HG03159 (cell line): ENCODE results near the gene PCNX2.

Experiments
- ATAC-seq: cut with Tn5 transposase; IDR thresholded peaks from one replicate; pipeline ENCODE4 v1.9.1; 2021; ENCODE audit warnings: mild to moderate bottlenecking, moderate library complexity; ENCODE audit not compliant: unreplicated experiment

The PCNX2 gene

DNA sequence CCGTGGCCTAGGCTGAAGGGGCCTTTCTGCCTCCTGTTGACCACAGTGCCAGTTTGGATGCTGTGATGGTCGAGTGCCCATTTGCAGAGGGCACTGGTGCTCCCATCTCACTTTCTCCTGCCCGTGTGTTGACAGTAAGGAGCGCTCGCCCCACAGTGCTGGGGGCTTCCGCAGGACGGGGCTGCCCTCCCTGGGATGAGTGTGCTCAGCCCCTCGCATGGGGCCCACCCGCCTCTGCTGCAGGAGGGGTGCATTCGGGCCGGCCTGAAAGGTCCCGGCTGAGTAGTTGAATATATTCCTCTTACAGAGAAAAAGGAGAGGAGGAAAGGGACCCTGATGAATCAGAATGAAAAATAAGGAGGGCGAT, 307.8 kb downstream of the PCNX2 start:
- ATAC-seq, result no peak

DNA sequence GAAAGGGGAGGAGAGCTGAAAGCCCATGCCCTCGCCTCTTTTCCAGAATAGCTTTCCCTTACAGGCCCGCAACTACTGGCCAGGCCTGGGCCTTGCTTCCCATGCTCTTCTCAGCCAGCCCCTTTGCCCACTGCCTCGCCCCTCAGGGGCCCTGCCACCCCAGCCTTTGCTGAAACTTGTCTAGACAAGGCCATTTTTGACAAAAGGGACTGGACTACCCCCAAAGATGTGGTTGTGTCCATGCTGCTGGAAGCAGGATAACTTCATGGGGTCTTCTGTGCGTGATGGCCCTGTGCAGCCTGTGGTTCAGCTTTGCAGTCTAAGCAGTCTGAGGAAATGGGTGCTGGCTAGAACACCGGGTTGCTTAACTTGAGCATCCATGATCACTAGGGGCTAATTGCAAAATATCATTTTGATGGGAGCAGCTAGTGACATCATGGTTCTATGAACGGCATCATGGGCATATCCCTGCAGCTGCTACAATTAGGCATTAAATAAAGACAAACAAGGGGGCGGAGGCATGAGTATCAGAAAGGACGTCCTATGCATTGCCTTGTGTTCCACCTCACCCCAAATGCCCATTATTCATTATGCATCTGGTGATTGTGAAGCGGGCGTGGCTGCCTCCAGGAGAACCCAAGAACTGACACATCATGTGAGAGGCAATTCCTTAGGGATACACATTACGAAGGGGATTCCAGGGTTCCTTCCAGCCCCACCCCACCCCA, 308.3 kb downstream of the PCNX2 start:
- no peak for ATAC-seq

DNA sequence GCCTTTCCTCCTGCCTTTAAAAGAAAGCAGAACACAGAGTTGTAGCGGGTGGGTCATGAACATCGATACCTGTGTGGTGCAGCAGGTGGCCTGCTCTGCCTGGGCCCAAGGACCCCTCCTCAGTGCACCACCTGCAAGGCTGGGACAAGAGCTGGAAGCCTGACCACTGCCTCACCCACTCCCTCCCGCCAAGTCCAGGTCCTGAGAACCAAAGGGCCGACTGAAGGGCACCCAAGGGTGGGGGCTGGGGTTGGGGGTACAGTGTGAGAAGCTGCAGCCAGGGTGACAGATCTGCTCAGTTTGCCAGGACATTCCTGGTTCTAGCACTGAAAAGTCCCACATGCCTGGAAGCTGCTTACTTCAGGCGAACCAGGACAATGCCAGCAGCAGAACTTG, 309.0 kb downstream of the PCNX2 start:
- no peak for ATAC-seq

- ATAC-seq, result no peak
Observed at GRCh38 chr1:232985882-232986526, 309.5 kb downstream of the PCNX2 start.

DNA sequence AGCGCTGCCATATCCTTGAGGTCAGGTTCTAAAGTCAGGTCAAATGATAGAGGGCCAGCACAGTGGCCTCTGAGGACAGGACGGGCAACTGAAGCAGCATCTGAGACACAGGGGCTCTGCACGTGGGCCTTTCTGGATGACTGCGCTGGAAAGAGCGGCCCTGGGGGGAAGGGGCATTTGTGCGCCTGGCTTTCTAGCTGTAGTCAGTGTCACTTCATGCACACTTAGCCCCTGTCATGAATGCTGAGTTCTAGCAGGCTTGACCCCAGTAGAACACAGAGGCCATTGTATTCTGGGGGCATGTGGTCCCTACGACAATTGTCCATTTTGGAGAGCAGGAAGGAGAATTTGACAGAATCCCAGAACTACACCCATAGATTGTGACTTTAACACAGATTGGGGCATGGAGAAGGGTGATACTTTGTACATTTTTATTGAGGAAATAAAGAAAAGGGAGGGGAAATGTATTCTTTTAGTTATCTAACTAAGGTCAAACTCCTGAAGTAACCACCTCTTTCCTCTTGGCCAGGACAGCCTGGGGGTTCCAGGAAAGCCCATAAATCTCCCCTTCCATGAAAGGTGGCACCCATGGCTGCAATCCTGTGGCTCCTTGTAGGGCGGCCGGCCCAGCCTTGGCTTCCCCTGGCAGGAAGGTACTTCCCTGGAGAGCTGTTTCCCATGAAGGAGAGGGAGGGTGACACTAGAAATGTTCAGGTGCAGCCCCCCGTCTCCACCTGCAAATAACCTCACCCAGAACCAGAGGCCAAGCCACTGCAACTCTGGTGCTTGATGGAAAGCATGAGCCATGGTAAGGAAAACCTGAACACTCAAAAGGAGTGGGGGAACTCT, 310.7 kb downstream of the PCNX2 start:
- ATAC-seq, result no peak

GRCh38 chr1:232983817-232984567, 311.5 kb downstream of the PCNX2 start:
- no peak for ATAC-seq

- no peak for ATAC-seq
Observed at GRCh38 chr1:232983375-232983774, 312.1 kb downstream of the PCNX2 start.

GRCh38 chr1:232982238-232982944, 313.1 kb downstream of the PCNX2 start:
- ATAC-seq, result no peak

DNA sequence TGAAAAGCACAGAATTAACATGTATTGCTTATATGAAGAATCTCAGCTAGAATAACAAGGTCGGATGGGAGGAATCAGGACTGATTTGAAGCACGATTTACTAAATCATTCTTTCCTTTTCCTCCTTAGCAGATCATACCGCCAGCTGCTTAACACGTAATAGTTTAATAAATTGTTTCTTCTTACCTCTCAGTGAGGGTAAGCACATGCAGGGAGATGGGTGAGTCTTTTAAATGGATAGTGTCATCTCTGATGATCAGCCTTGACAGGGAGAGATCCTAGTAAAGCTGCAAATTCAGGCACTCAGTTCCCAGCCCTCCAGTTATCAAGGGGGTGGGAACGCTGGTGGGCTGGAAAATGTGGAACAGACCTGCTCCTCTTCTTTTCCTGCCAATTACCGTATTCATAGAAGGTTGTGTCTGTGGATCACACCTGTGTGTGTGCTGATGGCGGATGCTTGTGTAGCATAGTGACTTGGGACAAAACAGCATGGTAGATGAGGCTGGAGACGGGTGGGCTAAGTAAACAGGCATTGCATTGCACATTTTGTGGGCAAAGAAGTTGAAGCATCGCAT, 314.5 kb downstream of the PCNX2 start:
- ATAC-seq, result no peak

DNA sequence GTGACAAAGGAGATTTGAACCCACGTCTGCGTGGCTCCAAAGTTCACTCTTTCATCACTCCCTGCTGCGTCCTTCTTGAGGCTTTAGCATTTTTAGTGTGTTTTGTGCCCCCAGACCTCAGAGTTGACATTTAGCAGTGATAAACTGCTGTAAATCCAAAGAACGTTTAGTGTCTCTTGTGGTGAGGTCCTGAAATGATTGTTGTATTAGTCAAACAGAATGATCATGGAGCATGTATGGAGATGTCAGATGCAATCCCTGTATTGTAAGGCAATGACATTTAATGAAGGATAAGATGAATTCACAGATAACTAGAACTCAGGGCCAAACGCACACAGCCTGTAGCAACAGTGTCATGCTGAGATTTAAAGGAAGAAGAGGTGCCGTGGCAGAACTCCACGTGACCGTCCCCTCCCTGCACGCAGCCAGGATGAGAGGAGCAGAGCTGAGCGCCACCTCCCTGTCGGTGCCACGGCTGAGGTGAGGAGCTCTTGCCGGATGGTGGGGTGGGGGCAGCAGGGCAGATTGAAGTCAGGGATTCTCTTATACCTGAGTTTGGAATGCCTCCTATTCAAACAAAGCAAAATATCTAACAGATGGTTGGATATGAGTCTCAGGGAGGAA, 315.1 kb downstream of the PCNX2 start:
- ATAC-seq, result no peak

DNA sequence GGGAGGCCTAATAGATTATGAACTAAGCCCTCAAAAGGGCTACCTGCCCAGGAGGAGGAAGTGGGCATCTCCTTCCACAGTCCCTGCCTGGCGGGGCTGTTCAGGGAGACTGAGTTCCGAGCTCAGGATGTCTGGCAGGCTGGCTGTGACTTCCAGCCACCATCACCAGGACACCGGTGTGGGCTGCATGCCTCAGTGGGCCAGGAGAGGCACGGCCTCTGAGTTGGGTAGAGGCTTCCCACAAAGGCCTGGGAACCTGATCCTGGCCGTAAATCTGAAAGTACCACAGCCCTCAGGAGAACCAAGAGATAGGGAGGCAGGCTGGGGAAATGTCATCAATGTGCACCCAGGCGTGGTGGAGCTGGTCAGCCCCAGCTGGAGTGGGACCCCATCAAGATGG, 316.0 kb downstream of the PCNX2 start:
- ATAC-seq, result no peak

GRCh38 chr1:232978815-232979214, 316.7 kb downstream of the PCNX2 start:
- no peak for ATAC-seq

GRCh38 chr1:232978091-232978634, 317.4 kb downstream of the PCNX2 start:
- no peak for ATAC-seq

DNA sequence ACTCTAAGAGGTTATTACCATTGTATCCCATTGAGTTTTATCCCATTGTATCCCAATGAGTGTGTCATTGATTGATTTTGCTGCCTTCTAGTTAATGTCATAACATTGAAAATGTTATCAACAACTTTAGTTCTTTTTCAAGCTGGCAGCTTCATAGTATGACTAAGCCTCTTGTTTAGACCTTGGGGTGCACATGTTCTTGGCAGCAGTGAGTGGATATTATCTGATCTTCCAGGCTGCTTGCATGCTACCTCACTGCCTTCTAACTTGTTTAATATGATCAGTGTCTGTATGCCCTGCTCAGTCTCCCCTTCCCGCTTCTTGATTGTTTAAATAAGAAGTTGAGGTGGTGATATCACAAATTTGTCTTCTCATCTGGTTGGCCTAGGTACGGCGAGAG, 320.6 kb downstream of the PCNX2 start:
- ATAC-seq, result no peak

- ATAC-seq, result no peak
Observed at GRCh38 chr1:232973652-232974611, 321.6 kb downstream of the PCNX2 start.

DNA sequence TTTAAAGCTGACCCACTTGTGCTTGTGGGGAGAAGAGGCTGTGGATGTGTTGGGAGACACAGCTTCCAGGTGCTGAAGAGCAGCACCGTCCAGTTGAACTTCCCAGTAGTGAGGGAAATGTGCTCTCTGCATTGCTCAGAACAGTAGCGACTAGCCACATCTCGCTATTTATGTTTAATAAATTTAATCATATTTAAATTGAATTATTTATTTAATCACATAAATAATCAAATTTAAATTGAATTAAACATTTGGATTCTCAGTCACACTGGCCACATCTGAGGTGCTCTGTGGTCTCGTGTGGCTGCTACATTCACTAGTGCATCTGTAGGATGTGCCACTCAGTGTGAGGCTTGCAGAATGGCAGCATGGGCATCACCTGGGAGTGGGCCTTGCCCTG, 325.0 kb downstream of the PCNX2 start:
- ATAC-seq, result no peak

DNA sequence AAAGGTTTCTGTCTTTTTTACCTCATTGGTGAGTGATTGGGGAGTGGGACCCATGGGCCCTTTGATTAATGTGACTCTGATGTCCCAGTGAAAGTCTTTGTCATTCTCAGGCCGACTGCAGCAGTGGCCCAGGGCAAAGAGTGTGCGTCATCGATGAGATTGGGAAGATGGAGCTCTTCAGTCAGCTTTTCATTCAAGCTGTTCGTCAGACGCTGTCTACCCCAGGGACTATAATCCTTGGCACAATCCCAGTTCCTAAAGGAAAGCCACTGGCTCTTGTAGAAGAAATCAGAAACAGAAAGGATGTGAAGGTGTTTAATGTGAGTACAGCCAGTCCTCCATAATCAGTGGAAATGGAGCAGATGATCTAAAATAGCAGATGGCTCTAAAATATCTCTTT, 325.7 kb downstream of the PCNX2 start:
- no peak for ATAC-seq

DNA sequence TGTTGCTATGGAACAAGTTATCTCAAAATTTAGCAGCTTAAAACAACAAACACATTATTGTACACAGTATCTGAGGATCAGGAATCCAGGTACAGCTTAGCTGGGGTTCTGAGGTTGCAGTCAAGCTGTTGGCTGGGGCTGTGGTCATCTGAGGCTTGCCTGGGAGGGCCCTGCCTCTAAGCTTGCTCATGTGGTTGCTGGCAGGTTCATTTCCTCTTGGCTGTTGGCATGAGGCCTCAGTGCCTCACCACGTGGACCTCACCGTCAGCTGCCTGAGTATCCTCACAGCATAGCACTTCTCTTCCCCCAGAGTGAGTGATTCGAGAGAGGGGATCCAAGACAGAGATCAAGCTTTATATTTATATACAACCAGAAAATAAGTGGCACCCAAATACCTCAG, 326.6 kb downstream of the PCNX2 start:
- no peak for ATAC-seq
